Fibroblast of the conjunctiva (primary cell): ENCODE measurements around the gene SIRT6.
"Not testable (repeated sequence)": the region's sequence is repeated elsewhere in the genome, so short reads cannot be mapped to it uniquely, and the experiment has no call there.

Experiments used
- DNase-seq: peaks from one replicate; pipeline ENCODE4 v3.0.0-alpha.2; 2010; ENCODE audit warnings: low read depth

The SIRT6 gene

GRCh38 chr19:4174213-4174894 is 8.0 kb downstream of the SIRT6 start:
- DNase-seq, result no peak

- no peak for DNase-seq
Observed at GRCh38 chr19:4173479-4174212, 8.7 kb downstream of the SIRT6 start.

GRCh38 chr19:4172861-4173473 is 9.4 kb downstream of the SIRT6 start:
- DNase-seq, result no peak

- no peak for DNase-seq
Observed at GRCh38 chr19:4171676-4172075, 10.7 kb downstream of the SIRT6 start.

GRCh38 chr19:4164262-4164661 is 18.1 kb downstream of the SIRT6 start:
- DNase-seq, result no peak

- DNase-seq, result no peak
Observed at GRCh38 chr19:4161415-4162077, 20.8 kb downstream of the SIRT6 start.

- not testable (repeated sequence) for DNase-seq
Observed at GRCh38 chr19:4157971-4158370, 24.4 kb downstream of the SIRT6 start.

- DNase-seq, result no peak
Observed at GRCh38 chr19:4157164-4157563, 25.2 kb downstream of the SIRT6 start.

- no peak for DNase-seq
Observed at GRCh38 chr19:4154571-4155312, 27.6 kb downstream of the SIRT6 start.

GRCh38 chr19:4152241-4152998 is 29.9 kb downstream of the SIRT6 start:
- DNase-seq, result no peak

- DNase-seq, result no peak
Observed at GRCh38 chr19:4151623-4152022, 30.7 kb downstream of the SIRT6 start.

GRCh38 chr19:4149518-4150288 is 32.7 kb downstream of the SIRT6 start:
- DNase-seq, result no peak

GRCh38 chr19:4144666-4145249 is 37.6 kb downstream of the SIRT6 start:
- DNase-seq, result peak; percentile 31

GRCh38 chr19:4142916-4143315 is 39.4 kb downstream of the SIRT6 start:
- DNase-seq, result not testable (repeated sequence)

- peak; percentile 61 for DNase-seq
Observed at GRCh38 chr19:4140237-4140711, 42.1 kb downstream of the SIRT6 start.

- DNase-seq, result no peak
Observed at GRCh38 chr19:4139614-4140236, 42.6 kb downstream of the SIRT6 start.

GRCh38 chr19:4138445-4138844 is 43.9 kb downstream of the SIRT6 start:
- no peak for DNase-seq

GRCh38 chr19:4136680-4137088 is 45.7 kb downstream of the SIRT6 start:
- DNase-seq, result no peak

- DNase-seq, result not testable (repeated sequence)
Observed at GRCh38 chr19:4135386-4135785, 47.0 kb downstream of the SIRT6 start.
